ENCODE measurements around the gene JMJD7.

DNA sequence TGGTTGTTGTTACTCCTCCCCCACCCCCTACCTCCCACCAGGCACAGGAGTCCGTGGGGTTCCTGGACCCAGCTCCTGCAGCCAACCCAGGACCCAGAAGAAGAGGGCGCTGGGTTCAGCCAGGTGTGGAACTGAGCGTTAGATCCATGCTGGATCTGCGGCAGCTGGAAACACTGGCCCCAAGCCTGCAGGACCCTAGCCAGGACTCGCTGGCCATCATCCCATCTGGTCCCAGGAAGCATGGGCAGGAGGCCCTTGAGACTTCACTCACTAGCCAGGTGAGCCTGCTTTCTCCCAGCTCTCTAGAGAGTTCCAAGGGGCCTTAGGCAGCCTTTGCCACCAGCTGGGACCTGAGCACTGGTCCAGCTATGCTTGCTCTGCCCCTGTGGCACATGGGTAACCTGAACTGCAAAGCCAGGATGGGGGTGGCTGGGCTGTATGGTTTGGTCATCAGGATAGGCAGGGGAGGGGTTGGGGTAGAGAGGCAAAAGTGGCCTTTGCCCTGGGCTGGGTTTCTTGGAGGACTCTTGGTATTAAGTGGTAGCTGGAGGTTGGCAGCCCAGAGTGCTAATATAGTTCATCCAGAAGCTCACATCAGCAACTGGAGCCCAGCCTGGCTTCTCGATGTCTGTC lies 7.0 kb upstream of the JMJD7 start:
- TF ChIP-seq, protein P1, sequence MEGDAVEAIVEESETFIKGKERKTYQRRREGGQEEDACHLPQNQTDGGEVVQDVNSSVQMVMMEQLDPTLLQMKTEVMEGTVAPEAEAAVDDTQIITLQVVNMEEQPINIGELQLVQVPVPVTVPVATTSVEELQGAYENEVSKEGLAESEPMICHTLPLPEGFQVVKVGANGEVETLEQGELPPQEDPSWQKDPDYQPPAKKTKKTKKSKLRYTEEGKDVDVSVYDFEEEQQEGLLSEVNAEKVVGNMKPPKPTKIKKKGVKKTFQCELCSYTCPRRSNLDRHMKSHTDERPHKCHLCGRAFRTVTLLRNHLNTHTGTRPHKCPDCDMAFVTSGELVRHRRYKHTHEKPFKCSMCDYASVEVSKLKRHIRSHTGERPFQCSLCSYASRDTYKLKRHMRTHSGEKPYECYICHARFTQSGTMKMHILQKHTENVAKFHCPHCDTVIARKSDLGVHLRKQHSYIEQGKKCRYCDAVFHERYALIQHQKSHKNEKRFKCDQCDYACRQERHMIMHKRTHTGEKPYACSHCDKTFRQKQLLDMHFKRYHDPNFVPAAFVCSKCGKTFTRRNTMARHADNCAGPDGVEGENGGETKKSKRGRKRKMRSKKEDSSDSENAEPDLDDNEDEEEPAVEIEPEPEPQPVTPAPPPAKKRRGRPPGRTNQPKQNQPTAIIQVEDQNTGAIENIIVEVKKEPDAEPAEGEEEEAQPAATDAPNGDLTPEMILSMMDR (IDR thresholded peaks at IDR 0.05): no peak
- TF ChIP-seq SIN3A (IDR thresholded peaks at IDR 0.05; ENCODE audit: borderline replicate concordance, insufficient read depth, low read depth, low read length): no peak
